Measurements from ENCODE around the gene CRTC1.

CRTC1 gene

DNA sequence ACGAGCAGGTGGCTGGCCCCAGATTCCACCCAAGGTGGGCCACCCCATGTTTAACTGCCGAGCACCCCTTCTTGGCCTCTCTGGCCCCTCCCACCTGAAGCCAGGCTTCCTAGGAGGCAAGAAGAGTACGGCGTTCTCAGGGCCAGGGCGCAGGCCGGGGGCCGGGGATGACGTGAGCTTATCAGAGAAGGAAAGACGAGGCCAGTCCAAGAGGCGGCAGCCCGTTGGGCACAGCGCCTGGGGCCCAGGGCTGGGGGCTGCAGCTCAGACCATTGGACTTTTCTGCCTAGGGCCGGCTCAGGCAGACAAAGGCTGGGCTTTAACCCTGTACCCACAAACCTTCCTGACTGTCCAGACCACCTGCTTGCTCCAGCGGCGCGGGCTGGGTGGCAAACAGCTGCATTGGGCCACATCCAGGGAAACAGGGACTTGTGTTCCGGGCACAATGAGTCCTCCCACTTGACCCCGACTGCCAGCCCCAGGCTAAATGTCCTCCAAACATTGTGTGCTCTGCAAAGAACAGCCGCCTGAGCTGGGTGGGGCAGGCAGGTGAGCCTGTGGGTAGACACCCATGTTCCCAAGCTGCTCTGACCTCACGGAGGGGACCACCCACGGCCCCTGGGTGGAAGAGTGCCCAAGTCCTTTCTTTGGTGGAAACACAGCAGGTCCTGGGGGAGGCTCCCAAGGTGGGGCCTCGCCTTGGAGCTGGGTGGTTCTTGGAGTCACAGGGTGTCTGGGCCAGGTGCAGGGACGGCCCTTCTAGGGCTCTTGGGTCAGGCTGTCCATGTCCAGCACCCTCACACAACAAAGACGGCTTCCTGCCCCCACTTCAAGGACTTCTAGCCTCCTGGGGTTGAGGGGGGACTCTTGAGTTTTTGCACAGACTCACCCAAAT, 85.8 kb downstream of the CRTC1 start:
- no peak for DNase-seq (ENCODE audit: low read depth in 2 of 2)

- no peak for DNase-seq (ENCODE audit: low read depth in 2 of 2)
Observed at GRCh38 chr19:18769989-18770528, 86.6 kb downstream of the CRTC1 start.

DNA sequence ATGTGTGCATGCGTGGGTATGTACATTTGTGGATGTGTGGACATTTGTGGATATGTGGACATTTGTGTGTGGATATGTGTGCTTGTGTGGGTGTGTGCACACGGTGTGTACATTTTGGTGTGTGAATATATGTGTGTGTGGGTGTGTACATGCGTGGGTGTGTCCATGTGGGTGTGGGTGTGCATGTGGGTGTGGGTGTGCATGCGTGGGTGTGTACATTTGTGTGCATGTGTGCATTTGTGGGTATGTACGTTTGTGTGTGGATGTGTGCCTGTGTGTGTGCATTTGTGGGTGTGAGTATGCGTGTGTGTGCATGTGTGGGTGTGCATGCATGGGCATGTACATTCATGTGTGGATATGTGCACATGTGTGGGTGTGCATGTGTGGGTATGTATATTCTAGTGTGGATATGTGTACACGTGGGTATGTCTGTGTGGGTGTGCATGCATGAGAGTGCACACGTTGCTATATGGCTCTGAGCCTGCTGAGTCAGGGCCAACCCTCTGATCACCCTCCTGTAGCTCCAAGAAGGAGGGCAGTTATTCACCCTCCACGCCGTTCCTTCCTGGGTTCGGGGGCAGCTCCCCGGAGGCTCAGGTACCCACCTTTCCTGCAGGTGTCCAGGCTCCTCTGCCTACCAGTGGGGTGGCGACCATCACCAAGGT, 87.3 kb downstream of the CRTC1 start:
- no peak for DNase-seq (ENCODE audit: low read depth in 2 of 2)

DNA sequence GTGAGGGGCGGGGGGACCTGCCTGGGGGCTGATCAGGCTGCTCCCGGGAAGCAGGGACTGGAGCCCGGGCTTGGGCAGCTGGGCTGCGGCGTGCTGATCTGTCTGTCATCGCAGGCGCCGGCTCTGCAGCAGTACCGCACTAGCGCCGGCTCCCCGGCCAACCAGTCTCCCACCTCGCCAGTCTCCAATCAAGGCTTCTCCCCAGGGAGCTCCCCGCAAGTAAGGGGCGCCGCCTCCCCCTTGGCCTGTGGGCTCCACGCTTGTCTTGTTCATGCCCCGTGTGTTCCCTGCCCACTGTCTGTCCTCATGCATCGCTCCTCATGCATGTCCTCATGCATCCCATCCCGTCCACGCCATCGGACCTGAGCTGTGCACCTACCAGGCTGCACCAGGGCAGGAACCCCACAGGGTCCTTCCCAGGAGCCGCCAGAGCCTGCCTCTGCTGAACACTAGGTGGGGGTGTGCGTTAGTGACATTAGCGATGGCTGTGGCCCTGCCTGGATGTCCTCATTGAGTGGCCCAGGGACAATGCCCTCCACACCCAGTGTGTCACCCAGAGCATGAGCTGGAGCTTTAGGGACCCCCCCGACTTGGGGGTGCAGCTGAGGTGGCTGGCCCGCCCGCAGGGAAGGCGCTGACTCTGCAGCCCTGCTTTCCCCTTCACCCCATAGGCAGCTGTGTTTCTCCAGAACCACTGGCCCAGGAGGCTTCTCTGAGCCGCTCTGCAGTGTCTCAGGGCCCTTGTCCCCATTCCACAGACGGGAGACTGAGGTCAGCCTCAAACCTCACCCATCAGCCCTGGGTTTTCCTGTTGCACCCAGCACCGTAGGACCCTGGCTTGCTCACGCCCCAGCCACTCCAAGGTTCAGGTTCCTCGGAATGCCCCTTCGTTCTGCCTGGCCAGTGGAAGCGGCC, 88.1 kb downstream of the CRTC1 start:
- DNase-seq (ENCODE audit: low read depth in 2 of 2) = no peak

DNA sequence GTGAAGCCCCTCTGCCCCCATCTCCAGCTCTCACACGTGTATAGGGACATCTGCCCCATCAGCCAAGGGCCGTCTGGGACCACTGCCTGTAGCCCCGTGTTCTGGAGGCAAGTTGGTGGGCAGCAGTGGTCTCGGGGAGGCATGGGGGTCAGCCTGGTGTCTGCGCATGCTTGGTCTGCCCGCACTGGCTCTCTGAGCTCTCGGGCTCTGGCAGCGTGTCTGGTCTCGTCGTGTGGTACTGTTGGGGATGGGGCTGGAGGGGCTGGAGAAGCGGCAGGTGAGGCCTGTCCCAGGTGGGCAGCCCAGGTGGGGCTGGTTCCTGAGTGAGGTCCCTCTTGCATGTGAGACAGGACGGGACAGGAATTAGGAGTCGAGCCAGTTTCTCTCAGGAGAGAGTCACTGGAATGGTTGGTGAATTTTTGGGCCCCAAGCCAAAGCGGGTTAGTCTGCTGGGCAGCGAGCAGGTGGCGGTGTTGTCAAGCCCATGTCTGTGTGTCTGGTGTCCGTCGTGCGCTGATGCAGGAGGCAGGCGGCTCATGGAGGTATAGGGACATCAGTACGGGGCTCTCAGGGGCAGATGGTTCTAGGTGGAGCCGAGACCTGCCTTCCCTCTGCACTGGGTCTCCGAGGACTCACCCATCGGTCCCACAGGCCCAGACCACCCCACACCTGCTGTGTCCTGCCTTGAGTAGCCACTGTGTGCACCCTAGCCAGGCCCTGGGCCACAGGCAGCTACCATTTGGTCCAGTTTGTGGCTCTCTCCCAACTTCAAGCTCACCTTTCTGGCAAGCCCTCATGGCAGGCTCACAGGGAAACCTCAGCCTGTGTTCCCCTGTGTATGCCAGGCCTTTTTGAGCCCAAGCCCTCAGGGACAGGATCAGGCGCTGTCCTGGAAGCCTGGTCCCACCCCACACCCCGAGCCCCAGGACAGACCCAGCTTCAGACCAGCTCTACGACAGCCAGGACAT, 89.4 kb downstream of the CRTC1 start:
- no peak for DNase-seq (ENCODE audit: low read depth in 2 of 2)

DNA sequence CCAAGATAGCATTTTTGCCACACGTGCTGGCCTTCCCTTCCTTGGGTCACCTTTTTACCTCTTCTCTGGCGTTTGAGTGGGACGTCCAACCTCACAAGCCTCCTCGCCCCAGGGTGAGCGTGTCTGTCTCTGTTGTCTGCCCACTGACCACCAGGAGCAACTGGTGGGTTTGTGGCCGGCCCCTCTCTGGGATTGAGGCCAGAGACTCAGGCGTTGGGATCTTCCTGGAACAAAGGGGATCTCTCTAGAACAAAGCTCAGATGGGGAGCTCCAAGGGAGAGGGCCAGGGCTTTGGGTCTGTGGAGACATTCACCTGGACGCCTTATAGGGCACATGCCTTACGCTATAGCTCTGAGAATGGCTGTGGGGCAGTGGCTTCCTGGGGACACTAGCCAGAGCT, 90.2 kb downstream of the CRTC1 start:
- no peak for DNase-seq (ENCODE audit: low read depth in 2 of 2)

- DNase-seq (ENCODE audit: low read depth in 2 of 2) = no peak
Observed at GRCh38 chr19:18774107-18774506, 90.6 kb downstream of the CRTC1 start.

DNA sequence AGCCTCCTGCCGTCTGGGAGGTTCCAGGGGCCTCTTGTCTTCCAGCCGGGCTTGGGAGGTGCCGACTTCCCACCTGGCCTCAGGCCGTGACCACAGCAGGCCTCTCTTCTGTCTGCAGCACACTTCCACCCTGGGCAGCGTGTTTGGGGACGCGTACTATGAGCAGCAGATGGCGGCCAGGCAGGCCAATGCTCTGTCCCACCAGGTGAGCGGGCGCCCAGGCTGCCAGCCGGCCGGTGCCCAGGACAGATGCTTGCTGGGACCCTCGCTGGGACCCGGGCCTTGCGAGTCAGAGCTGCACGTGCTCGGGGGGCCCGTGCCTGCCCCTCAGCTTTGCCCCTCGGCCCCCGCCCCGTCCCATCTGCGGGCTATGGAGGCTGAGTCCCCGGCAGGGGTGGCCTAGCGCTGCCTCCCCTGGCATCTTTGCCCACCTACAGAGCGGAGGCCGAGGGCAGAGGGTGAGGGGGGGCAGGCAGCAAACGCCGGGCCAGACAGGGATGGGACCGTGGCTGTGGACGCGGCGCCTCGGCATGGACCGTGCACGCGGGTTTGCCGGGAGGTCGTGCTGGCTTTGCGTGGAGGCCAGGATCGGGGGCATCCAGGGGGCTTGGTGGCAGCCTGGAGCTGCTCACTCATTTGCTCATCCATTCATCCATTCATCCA, 91.4 kb downstream of the CRTC1 start:
- no peak for DNase-seq (ENCODE audit: low read depth in 2 of 2)

DNA sequence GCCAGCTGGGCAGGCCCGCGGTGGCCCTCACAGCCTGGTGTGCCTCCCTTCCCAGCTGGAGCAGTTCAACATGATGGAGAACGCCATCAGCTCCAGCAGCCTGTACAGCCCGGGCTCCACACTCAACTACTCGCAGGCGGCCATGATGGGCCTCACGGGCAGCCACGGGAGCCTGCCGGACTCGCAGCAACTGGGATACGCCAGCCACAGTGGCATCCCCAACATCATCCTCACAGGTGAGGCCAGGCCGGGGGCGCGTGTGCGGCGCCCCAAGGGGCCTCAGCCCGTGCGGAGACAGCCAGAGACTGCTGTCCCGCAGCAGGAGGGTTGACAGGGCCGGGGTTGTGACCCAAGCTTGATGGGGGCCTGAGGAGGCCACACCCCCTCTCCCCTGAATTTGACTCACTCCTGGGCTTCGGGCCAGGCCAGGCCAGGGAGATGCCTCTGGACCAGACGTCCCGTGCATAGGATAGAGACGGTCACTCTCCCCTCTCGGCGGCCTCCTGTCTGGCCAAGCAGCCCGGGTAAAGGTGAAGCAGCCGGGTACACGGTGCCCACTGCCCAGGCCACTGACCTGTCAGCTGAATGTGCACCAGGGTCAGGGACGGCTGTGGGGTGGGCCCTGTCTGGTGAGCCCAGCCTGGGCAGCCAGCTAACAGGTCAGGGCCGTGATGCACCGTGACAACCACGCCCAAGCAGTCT, 92.3 kb downstream of the CRTC1 start:
- no peak for DNase-seq (ENCODE audit: low read depth in 2 of 2)

DNA sequence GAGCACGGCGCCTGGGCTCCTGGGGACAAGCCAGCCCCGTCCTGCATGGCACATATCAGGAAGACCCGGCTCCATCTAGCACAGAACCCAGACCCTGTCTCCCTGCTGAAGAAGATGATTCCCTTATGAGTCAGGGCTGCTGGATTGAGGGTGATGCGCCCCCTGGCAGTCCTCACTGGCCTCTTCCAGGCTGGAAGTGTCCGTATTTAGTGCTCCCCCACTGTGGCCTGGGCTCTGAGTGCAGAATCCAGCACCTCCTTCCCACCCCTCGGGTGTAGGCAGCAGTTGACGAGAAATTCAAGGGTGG, 92.8 kb downstream of the CRTC1 start:
- no peak for DNase-seq (ENCODE audit: low read depth in 2 of 2)

- no peak for DNase-seq (ENCODE audit: low read depth in 2 of 2)
Observed at GRCh38 chr19:18776736-18777135, 93.3 kb downstream of the CRTC1 start.

GRCh38 chr19:18777301-18778075, 94.0 kb downstream of the CRTC1 start:
- DNase-seq (ENCODE audit: low read depth in 2 of 2) = no peak

DNA sequence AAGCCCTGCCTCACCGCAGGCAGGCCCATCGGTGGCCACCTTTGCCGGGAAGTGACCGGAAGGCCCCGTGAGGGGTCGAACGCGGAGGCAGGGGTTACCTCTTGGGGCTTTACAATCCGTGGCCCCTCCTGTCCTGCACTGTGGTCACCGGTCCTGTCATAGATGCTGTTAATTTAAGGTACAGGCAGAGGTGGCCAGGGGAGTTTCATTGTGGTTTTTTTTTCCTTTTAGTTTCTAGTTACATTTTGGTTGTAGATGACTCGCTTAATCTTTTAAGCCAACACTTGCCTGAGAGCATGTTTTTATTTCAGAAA, 94.6 kb downstream of the CRTC1 start:
- no peak for DNase-seq (ENCODE audit: low read depth in 2 of 2)

DNA sequence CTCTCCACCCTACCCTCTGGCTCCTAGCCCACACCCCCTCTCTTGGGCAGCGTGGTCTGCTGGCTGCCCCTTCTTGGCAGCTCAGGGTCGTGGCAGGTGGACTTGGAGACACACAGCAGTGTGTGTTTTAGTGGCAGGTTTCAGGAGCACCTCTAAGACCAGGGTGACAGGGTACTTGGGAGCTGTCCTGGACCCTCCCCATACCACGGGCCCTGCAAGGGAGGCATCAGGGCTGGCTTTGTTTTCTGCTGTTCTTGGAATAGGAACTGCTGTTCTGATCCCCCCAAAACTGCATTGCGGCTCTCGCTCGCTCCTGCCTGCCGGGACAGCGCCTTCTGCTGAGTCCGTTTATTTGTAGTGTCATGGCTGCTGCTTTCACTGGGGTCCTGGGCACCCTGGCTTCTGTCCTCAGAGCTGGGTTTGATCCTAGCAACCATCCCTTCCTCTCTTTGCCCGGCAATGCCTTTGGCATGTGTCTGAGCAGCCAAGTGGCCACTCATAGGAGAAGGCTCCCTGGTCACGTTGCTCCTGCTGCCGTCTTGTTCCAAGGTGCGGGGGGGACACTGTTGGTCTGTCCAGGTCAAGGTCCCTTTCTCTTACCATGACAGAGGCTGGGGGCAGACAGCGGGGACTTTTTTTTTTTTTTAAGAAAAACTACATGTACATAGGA, 95.5 kb downstream of the CRTC1 start:
- no peak for DNase-seq (ENCODE audit: low read depth in 2 of 2)

DNA sequence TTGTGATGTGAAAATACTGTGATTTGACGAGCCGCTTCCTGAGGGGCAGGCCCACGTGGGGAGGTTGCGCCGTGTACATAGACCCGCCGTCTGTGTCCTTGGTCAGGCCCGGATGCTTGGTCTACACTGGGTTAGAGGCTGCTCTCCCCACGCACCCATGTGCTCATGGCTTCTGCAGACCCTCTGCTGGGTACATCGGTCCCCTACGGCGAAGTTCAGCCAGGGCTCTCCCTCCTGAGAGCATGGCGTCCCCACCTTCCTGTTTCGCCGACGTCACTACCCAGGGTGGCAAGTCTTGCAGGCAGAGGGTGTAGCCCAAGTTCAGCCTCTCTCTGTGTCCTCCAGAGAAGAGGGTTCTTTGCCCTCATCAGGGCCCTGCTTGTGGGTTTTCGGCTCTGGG, 96.6 kb downstream of the CRTC1 start:
- no peak for DNase-seq (ENCODE audit: low read depth in 2 of 2)

- DNase-seq (ENCODE audit: low read depth in 2 of 2) = no peak
Observed at GRCh38 chr19:18780631-18781030, 97.2 kb downstream of the CRTC1 start.

- no peak for DNase-seq (ENCODE audit: low read depth in 2 of 2)
Observed at GRCh38 chr19:18781047-18781600, 97.6 kb downstream of the CRTC1 start.

GRCh38 chr19:18781885-18782527, 98.5 kb downstream of the CRTC1 start:
- DNase-seq (ENCODE audit: low read depth in 2 of 2) = no peak

Data from stimulated activated CD4-positive, alpha-beta T cell treated with anti-CD3 and anti-CD28 coated beads, Interleukin-1b, Interleukin-23, amount 100 ng/mL, for 4 hours (primary cell).